ENCODE data around the gene HTATSF1.

Gene HTATSF1

GRCh38 chrX:136496764-136497555 lies 432 bp upstream of the HTATSF1 start:
- DNase-seq, result peak; percentile 90

GRCh38 chrX:136519069-136519468 lies 21.7 kb downstream of the HTATSF1 start:
- no peak for DNase-seq

DNA sequence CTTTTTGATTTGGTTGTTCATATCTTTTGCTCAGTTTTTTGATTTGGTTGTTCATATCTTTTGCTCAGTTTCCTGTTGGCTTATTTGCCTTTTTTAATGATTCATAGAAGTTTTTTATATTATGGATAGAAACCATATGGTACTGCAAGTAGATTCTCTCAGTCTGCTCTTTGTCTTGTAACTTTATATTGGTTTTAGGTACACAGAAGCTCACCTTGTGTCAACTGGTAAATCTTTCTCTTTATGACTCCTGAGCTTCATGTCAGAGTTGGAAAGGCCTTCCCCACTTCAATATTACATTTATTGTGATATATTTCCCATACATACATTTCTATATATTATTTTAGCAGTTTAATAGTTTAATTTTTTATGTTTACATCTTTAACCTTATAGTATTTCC lies 26.4 kb downstream of the HTATSF1 start:
- DNase-seq, result no peak

DNA sequence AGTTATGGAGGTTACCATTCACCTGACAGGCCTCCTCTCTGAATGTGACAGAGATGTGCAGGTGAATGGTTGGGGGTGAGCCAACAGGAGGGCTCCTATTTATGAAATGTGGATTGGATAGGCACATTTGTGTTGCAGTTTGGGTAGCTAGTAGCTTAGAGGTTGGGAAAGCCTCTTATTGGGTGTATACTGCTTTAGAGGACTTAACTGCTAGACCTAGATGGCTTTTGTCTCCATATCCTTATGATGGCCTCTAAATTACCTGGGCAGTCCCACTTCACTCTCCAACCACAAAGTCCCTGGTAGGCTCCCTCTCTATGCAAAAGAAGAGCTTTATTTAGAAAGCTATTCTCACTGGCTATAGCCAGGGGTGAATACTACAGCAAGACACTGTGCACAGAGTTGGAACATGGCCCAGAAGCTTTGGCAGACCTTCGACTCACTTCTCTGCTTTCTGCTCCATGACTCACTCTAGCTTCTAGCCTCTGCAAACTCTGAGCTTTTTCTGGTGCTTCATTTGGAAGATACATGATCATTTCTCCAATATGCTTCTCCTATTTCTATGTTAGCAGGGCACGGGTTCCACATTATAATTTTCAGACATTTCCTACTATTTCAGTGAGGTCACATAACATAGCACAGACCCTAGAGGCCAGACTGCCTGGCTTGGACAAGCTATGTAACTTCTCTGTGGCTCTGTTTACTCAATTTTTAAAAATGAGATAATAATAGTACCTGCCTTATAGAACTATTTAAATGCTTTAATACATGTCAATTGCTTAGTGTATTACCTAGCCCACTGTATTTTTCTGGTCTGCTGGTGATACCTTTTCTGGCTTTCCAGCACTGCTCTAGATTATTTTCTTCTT lies 28.6 kb downstream of the HTATSF1 start:
- DNase-seq, result no peak

GRCh38 chrX:136528645-136529315 lies 31.4 kb downstream of the HTATSF1 start:
- DNase-seq, result no peak

DNA sequence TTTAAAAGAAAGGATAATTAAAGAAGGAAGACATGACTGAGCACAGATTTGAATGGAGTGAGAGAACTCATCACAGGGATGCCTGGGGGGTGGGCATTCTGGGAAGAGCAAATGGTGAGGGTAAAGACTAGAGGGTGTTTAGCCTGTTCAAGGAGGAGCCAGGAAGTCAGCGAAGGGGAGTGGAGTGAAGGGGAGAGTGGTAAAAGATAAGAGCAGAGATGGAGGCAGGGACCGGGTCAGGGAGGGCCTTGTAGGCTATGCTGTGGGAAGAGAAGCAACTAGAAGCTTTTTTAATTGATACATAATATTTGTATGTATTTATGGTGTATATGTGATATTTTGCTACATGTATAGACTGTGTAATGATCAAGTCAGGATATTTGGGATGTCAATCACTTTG lies 32.4 kb downstream of the HTATSF1 start:
- DNase-seq, result no peak

DNA sequence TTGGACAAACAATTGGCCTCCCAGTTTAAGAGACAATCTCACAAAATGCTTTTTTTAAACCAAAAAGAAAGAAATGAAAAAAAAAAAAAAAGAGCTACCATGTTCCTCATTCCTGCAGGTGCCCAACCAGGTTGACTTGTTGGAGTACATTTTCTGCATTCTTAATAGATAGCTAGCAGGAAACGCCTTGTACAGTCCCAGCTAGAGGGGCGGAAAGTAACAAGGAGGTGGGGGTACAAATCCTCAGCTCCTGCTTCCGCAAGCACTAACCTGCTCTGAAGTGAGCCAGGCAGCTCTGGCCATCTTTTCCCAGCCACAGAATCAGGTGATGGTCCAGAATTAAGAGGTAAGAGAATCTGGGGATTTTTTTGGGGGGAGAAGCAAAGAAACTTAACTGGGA lies 34.6 kb downstream of the HTATSF1 start, which contains the start of gene VGLL1:
Gene VGLL1, plus strand, starts transcription at position 265 of the 400 bp plus-strand sequence. CDS start 3,806 bp downstream, outside the sequence.
- DNase-seq, result no peak

GRCh38 chrX:136534131-136534530 lies 36.7 kb downstream of the HTATSF1 start:
- DNase-seq, result no peak

DNA sequence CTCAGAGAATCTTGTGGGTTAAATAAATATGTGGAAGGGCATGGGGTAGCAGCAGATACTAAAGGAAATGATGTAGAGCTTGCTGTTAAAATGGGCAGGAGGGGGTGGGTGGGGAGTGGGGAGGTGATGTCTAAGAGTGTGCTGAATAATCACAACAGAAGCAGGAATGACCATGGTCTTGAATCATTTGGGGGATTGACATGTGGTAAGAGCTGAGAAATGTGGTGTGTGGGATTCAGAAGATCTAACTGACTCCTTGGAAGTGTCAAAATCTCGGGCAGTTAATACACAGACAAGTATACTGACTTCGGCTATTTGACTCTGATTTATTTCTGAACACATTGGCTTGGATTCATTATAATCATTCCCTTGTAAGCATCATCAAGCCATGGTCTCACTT lies 41.4 kb downstream of the HTATSF1 start:
- DNase-seq, result no peak

DNA sequence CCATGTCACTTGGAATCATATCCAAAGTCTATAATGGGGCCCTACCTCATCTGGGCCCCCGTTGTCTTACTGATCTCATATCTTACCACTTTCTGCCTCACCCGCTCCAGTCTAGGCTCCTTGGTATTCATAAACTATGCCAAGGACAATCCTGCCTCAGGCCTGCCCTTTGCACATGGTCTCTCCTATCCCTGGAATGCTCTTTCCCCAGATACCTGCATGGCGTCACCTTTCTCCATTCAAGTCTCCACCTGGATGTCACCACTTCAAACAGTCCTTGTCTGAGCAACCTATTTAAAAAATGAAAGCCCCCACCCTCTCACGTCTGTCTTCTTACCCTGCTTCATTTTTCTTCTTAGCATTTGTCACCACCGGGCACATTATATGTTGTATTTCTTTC lies 42.8 kb downstream of the HTATSF1 start:
- DNase-seq, result no peak

- DNase-seq, result no peak
Measured at GRCh38 chrX:136541294-136541693, 43.9 kb downstream of the HTATSF1 start.

DNA sequence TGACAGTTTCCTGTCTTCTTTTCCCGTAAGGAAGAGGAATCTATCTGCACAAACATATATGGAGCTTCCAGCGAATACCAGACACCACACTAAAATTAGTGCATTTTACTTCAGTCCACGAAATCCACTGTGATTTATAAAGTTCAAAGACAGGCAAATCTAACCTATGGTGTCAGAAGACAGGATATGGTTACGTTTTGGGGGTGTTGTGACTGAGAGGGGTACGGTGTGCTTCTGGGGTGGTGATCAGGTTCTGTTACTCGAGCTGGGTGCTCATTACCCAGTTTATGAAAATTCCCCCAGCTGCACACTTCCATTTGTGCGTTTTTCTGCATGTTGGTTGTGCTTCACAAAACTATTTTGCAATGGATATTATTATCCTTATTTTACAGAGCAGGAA lies 44.9 kb downstream of the HTATSF1 start:
- no peak for DNase-seq

DNA sequence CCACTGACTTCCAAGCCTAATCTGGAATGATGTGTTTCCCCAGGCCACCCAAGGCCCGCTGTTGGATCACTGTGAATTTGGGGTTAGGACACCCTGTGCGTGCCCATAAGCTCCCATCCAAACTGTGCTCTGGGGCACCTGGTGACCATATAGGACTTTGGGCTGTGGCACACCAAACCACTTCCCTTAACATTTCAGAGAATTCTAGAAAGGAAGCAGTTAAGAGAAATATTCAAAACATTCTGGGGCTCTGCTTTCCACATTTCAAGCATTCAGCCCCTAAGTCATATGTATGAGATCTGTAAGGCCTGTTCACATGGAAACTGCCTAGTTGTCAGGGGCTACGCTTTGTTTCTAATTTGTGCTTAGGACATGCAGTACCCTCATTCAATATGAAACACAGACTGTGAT lies 49.0 kb downstream of the HTATSF1 start:
- DNase-seq, result peak; percentile 26

GRCh38 chrX:136549226-136549625 lies 51.8 kb downstream of the HTATSF1 start:
- no peak for DNase-seq

GRCh38 chrX:136551410-136551809 lies 54.0 kb downstream of the HTATSF1 start:
- DNase-seq, result no peak

DNA sequence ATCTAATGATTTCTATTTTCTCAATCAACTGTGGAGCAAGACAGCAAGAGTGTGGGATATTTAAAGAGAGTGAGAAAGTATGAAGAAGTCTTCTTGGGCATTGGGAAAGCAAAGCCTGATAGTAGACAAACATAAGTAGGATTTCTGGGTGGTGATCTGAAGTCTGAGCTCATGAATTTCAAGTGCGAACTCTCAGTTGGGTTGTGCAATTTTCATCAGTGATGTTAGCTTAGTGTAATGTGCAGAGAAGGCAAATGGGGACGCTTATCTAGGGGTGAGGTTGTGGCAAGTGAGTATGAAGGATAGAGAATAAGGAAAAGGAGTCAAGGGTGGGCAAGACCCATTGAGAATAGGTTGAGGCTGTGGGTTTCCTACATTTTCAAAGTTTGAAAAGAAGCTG lies 58.3 kb downstream of the HTATSF1 start:
- DNase-seq, result no peak
